Panc1 (cell line): ENCODE data around the gene C4orf50. TPM values are rescaled to one million over a fixed set of nuclear protein-coding genes. Genes with fewer than 3 reads are reported as not detected.

Source experiments
- ATAC-seq: fragments of 200-7000 bp; cut with Tn5 transposase; 2 replicates; pipeline ENCODE4 v1.9.1; 2020; ENCODE audit warnings: mild to moderate bottlenecking, moderate library complexity
- BruUV-seq: library from RNA; stranded (reverse); fragments of 400-500 nt; replicated peaks from 2 replicates; lab custom pipeline; 2021; lab: Mats Ljungman, UMichigan
- CTCF ChIA-PET: fragments of 300-600 bp; sonication (Branson Sonifier 250); formaldehyde crosslinking; loops from one replicate; lab custom pipeline; 2022; ENCODE audit warnings: antibody characterized with exemption; lab: Charles Lee
- POLR2A ChIA-PET: fragments of 300-600 bp; sonication (Branson Sonifier 250); formaldehyde crosslinking; loops from one replicate; lab custom pipeline; 2022; ENCODE audit warnings: antibody characterized with exemption; lab: Charles Lee
- DNase-seq: peaks from one replicate; pipeline ENCODE4 v3.0.0-alpha.2; 2010; ENCODE audit warnings: low read depth, low spot score
- H3K27ac ChIP-seq: 2 replicates; pipeline ENCODE4 v1.5.1; 2011; ENCODE audit warnings: mild to moderate bottlenecking, low read length, inconsistent platforms
- H3K27me3 ChIP-seq: fragments of 200-500 bp; sonication (Bioruptor generic); 2 replicates; pipeline ENCODE4 v1.6.0; 2014; ENCODE audit warnings: low read length, inconsistent platforms; ENCODE audit not compliant: control insufficient read depth, insufficient read depth
- H3K36me3 ChIP-seq: fragments of 200-500 bp; sonication (Bioruptor generic); 2 replicates; pipeline ENCODE4 v1.5.1; 2014; ENCODE audit warnings: inconsistent platforms, mild to moderate bottlenecking, low read length, moderate library complexity; ENCODE audit not compliant: control insufficient read depth, insufficient read depth
- H3K4me1 ChIP-seq: 2 replicates; pipeline ENCODE4 v1.5.1; 2011; ENCODE audit warnings: inconsistent platforms, mild to moderate bottlenecking, low read length, moderate library complexity; ENCODE audit not compliant: control insufficient read depth, insufficient read depth
- H3K4me3 ChIP-seq, 2 experiments: 2 replicates each; pipeline ENCODE4 v1.5.1; 2011 to 2012; ENCODE audit warnings: low read depth in 2 of 2, low read length in 2 of 2, mild to moderate bottlenecking in 2 of 2, inconsistent platforms in 1 of 2, moderate library complexity in 1 of 2
- H3K9me3 ChIP-seq: fragments of 200-500 bp; sonication (Bioruptor generic); 2 replicates; pipeline ENCODE4 v1.5.1; 2014; ENCODE audit warnings: low read depth, mild to moderate bottlenecking, inconsistent platforms, low read length, moderate library complexity; ENCODE audit not compliant: control insufficient read depth, insufficient read depth
- POLR2AphosphoS5 ChIP-seq: IDR thresholded peaks from 2 replicates; pipeline ENCODE4 v1.6.1; 2012; ENCODE audit warnings: mild to moderate bottlenecking, low read depth, low read length, moderate library complexity
- SIN3A ChIP-seq: IDR thresholded peaks from 2 replicates; pipeline ENCODE4 v1.6.1; 2012; ENCODE audit warnings: low read depth, mild to moderate bottlenecking, low read length, moderate library complexity, borderline replicate concordance; ENCODE audit not compliant: insufficient read depth
- TCF7L2 ChIP-seq: IDR thresholded peaks from 2 replicates; pipeline ENCODE4 v1.6.1; 2011; ENCODE audit warnings: mild to moderate bottlenecking, low read depth, low read length, inconsistent platforms
- in situ Hi-C: cut with HindIII; loops from 2 replicates; pipeline ENCODE4 v1.10.0; 2016; ENCODE audit warnings: low sequenced_read_pairs, low pct_unique_long_range_greater_than_20kb
- intact Hi-C: fragments of 100-400 bp; cut with micrococcal nuclease; formaldehyde crosslinking; loops from one replicate; pipeline ENCODE4 v1.10.0; 2022; ENCODE audit not compliant: unreplicated experiment
- total RNA-seq: library from RNA; stranded (reverse); gene quantifications from one replicate; pipeline ENCODE4 v1.2.1, GENCODE V29; 2021; ENCODE audit not compliant: unreplicated experiment
- TF ChIP-seq, protein P1 (sequence below), 2 experiments: IDR thresholded peaks; 2 replicates each; pipeline ENCODE4 v1.6.1; 2011 to 2012; ENCODE audit warnings: low read depth in 2 of 2, control low read depth in 1 of 2, low read length in 1 of 2, mild to moderate bottlenecking in 1 of 2, moderate library complexity in 1 of 2; ENCODE audit not compliant: insufficient read depth in 1 of 2
- TF ChIP-seq, protein P2 (sequence below): fragments of 450-650 bp; IDR thresholded peaks from 2 replicates; pipeline ENCODE4 v1.5.1; 2017; ENCODE audit warnings: mild to moderate bottlenecking

C4orf50 gene
- total RNA-seq, 1 experiment from 2014 or later: under 0.01 TPM

DNA sequence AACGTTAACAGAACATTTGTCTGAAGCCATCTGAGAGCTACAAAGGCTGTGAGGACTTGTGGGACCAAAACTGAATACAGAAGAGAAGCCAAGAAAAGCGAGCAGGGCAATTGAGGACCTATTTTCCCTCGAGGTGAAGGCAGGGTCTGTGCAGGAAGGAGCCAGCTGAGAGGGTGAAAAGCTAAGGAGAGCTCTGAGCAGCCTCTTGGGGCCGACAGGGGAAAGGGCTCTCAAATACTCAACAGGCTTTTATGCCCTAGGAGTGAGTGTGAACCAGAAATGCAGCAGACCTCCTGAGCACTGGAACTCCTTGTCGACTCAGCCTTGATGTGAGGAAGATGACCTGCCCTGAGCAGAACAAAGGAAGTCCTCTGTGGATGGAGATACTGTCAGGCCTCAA is 54.2 kb downstream of the C4orf50 start:
- no peaks in the 10 kb centered on the region for H3K9me3 ChIP-seq
- intact Hi-C loops: no loop called here
- no peak overlapping the region for H3K27ac ChIP-seq
- DNase-seq: no peak
- no peaks in the 10 kb centered on the region for H3K36me3 ChIP-seq
- H3K27me3 ChIP-seq: no peaks in the 10 kb centered on the region; the same call in 1 of the 2 replicates
- no peak for ATAC-seq
- POLR2A ChIA-PET: interaction anchor here (0.7 kb wide), 1 partner anchor 25 kb away, joined by 3 read pairs; no protein-coding TSS in a partner anchor
- in situ Hi-C loops: no loop called here
- BruUV-seq: no TSS peak
- CTCF ChIA-PET: no interaction called here
- no peaks in the 10 kb centered on the region; the same call in 1 of the 2 replicates for H3K4me1 ChIP-seq
- H3K4me3 ChIP-seq: no peak overlapping the region
- TF ChIP-seq SIN3A (no peak), TCF7L2 (no peak), POLR2AphosphoS5 (no peak)
- TF ChIP-seq, protein P1, sequence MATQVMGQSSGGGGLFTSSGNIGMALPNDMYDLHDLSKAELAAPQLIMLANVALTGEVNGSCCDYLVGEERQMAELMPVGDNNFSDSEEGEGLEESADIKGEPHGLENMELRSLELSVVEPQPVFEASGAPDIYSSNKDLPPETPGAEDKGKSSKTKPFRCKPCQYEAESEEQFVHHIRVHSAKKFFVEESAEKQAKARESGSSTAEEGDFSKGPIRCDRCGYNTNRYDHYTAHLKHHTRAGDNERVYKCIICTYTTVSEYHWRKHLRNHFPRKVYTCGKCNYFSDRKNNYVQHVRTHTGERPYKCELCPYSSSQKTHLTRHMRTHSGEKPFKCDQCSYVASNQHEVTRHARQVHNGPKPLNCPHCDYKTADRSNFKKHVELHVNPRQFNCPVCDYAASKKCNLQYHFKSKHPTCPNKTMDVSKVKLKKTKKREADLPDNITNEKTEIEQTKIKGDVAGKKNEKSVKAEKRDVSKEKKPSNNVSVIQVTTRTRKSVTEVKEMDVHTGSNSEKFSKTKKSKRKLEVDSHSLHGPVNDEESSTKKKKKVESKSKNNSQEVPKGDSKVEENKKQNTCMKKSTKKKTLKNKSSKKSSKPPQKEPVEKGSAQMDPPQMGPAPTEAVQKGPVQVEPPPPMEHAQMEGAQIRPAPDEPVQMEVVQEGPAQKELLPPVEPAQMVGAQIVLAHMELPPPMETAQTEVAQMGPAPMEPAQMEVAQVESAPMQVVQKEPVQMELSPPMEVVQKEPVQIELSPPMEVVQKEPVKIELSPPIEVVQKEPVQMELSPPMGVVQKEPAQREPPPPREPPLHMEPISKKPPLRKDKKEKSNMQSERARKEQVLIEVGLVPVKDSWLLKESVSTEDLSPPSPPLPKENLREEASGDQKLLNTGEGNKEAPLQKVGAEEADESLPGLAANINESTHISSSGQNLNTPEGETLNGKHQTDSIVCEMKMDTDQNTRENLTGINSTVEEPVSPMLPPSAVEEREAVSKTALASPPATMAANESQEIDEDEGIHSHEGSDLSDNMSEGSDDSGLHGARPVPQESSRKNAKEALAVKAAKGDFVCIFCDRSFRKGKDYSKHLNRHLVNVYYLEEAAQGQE (IDR thresholded peaks at IDR 0.05; ENCODE audit: insufficient read depth in 1 of 2, low read depth in 2 of 2, low read length in 1 of 2): no peak
- TF ChIP-seq, protein P2, sequence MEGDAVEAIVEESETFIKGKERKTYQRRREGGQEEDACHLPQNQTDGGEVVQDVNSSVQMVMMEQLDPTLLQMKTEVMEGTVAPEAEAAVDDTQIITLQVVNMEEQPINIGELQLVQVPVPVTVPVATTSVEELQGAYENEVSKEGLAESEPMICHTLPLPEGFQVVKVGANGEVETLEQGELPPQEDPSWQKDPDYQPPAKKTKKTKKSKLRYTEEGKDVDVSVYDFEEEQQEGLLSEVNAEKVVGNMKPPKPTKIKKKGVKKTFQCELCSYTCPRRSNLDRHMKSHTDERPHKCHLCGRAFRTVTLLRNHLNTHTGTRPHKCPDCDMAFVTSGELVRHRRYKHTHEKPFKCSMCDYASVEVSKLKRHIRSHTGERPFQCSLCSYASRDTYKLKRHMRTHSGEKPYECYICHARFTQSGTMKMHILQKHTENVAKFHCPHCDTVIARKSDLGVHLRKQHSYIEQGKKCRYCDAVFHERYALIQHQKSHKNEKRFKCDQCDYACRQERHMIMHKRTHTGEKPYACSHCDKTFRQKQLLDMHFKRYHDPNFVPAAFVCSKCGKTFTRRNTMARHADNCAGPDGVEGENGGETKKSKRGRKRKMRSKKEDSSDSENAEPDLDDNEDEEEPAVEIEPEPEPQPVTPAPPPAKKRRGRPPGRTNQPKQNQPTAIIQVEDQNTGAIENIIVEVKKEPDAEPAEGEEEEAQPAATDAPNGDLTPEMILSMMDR: no peak

DNA sequence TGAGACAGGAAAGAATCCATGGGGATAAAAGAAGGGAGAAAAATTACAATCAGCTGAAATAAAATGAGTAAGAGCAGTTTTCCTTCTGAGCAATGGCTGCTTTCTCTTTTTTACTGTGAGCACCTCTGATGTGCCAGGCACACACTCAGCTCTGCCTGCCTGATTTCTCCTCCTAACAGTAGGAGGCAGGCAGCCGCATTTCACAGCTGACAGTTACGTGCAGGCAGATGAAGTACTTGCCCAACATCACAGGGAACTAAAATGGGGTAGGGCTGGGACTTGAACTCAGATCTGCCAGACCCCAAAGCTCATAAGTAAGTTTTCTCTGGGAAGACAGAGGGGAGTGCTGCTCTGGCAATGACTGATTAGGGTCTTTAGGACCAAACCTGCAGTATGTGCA is 54.6 kb downstream of the C4orf50 start:
- no peak for TF ChIP-seq SIN3A
- no peak for TF ChIP-seq TCF7L2
- TF ChIP-seq, protein P2: no peak
- TF ChIP-seq, protein P1 (IDR thresholded peaks at IDR 0.05; ENCODE audit: insufficient read depth in 1 of 2, low read depth in 2 of 2, low read length in 1 of 2): no peak
- no peak for TF ChIP-seq POLR2AphosphoS5
- CTCF ChIA-PET: no interaction called here
- ATAC-seq (no peak), DNase-seq (no peak)
- Histone ChIP-seq H3K9me3 (no peaks in the 10 kb centered on the region), H3K4me3 (no peak overlapping the region), H3K36me3 (no peaks in the 10 kb centered on the region), H3K27me3 (no peaks in the 10 kb centered on the region; the same call in 1 of the 2 replicates), H3K4me1 (no peaks in the 10 kb centered on the region; the same call in 1 of the 2 replicates), H3K27ac (no peak overlapping the region)
- POLR2A ChIA-PET: interaction anchor here (0.7 kb wide), 1 partner anchor 26 kb away, joined by 3 read pairs; no protein-coding TSS in a partner anchor
- no TSS peak for BruUV-seq
- intact Hi-C loops: no loop called here
- in situ Hi-C loops: no loop called here
